Keratinocyte (primary cell): ENCODE data around the gene HDGFL3.

ENCODE experiments used
- EZH2 ChIP-seq: IDR thresholded peaks from one replicate; pipeline ENCODE4 v1.6.1; 2012; ENCODE audit warnings: inconsistent platforms, mild to moderate bottlenecking, low read length, moderate library complexity
- TF ChIP-seq, protein P1 (sequence below), 3 experiments: IDR thresholded peaks in 1 of 3; conservative IDR thresholded peaks in 1 of 3; optimal IDR thresholded peaks in 1 of 3; 2 replicates in 2 of 3; 3 replicates in 1 of 3; pipeline versions ENCODE3 to v1.5.1; 2011; ENCODE audit warnings: low read length in 3 of 3, mild to moderate bottlenecking in 3 of 3, moderate library complexity in 2 of 3, control low read depth in 1 of 3, inconsistent platforms in 1 of 3; ENCODE audit not compliant: insufficient read depth in 2 of 3; ENCODE audit errors: extremely low read depth in 1 of 3

DNA sequence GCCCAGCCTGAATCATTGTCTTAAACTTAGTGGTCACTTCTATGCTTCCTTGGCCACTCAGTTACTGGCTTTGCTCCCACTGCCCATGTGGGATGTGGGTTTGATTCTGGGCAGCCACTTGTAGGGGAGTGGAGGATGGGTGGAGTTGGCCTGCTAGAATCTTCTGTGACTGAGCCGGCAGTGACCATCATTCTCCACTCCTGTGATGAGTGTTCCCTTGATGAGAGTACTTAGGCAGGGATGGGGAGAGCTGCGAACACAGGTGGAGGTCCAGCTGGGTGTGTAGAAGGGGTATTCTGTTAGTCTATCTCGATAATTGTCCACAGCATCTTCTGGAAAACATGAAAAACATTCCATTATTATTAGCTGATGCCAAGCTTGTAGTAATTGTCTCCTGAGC, 92.2 kb downstream of the HDGFL3 start:
- TF ChIP-seq, protein P1, sequence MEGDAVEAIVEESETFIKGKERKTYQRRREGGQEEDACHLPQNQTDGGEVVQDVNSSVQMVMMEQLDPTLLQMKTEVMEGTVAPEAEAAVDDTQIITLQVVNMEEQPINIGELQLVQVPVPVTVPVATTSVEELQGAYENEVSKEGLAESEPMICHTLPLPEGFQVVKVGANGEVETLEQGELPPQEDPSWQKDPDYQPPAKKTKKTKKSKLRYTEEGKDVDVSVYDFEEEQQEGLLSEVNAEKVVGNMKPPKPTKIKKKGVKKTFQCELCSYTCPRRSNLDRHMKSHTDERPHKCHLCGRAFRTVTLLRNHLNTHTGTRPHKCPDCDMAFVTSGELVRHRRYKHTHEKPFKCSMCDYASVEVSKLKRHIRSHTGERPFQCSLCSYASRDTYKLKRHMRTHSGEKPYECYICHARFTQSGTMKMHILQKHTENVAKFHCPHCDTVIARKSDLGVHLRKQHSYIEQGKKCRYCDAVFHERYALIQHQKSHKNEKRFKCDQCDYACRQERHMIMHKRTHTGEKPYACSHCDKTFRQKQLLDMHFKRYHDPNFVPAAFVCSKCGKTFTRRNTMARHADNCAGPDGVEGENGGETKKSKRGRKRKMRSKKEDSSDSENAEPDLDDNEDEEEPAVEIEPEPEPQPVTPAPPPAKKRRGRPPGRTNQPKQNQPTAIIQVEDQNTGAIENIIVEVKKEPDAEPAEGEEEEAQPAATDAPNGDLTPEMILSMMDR (optimal IDR thresholded peaks at IDR 0.05 in 1 of 3, IDR thresholded peaks at IDR 0.05 in 1 of 3, conservative IDR thresholded peaks at IDR 0.05 in 1 of 3; ENCODE audit: extremely low read depth in 1 of 3, insufficient read depth in 2 of 3, low read length in 3 of 3) = no peak
- TF ChIP-seq EZH2 = no peak
